ENCODE data around the gene HOXA6.

Gene HOXA6

GRCh38 chr7:27121684-27122076, 25.9 kb downstream of the HOXA6 start:
- DNase-seq (ENCODE audit: low read depth) = no peak
- no peak for TF ChIP-seq CTCF (IDR thresholded peaks at IDR 0.05; ENCODE audit: insufficient read depth, low read depth, low read length, missing control alignments)
- no peak overlapping the region for H3K4me3 ChIP-seq (ENCODE audit: low read depth, low read length)

GRCh38 chr7:27119412-27119911, 28.1 kb downstream of the HOXA6 start:
- no peak for DNase-seq (ENCODE audit: low read depth)
- no peak overlapping the region for H3K4me3 ChIP-seq (ENCODE audit: low read depth, low read length)
- TF ChIP-seq CTCF (IDR thresholded peaks at IDR 0.05; ENCODE audit: insufficient read depth, low read depth, low read length, missing control alignments) = no peak

GRCh38 chr7:27118580-27118979, 29.0 kb downstream of the HOXA6 start:
- no peak overlapping the region for H3K4me3 ChIP-seq (ENCODE audit: low read depth, low read length)
- TF ChIP-seq CTCF (IDR thresholded peaks at IDR 0.05; ENCODE audit: insufficient read depth, low read depth, low read length, missing control alignments) = no peak
- DNase-seq (ENCODE audit: low read depth) = no peak

- H3K4me3 ChIP-seq (ENCODE audit: low read depth, low read length) = no peak overlapping the region
- TF ChIP-seq CTCF (IDR thresholded peaks at IDR 0.05; ENCODE audit: insufficient read depth, low read depth, low read length, missing control alignments) = no peak
- no peak for DNase-seq (ENCODE audit: low read depth)
Observed at GRCh38 chr7:27117887-27118491, 29.6 kb downstream of the HOXA6 start.

GRCh38 chr7:27116962-27117886, 30.4 kb downstream of the HOXA6 start:
- TF ChIP-seq CTCF (IDR thresholded peaks at IDR 0.05; ENCODE audit: insufficient read depth, low read depth, low read length, missing control alignments) = no peak
- no peak overlapping the region for H3K4me3 ChIP-seq (ENCODE audit: low read depth, low read length)
- DNase-seq (ENCODE audit: low read depth) = no peak

GRCh38 chr7:27116031-27116961, 31.3 kb downstream of the HOXA6 start:
- DNase-seq (ENCODE audit: low read depth) = no peak
- TF ChIP-seq CTCF (IDR thresholded peaks at IDR 0.05; ENCODE audit: insufficient read depth, low read depth, low read length, missing control alignments) = no peak
- no peak overlapping the region for H3K4me3 ChIP-seq (ENCODE audit: low read depth, low read length)

Measured in GM12865 (cell line).